ENCODE measurements around the gene IGF2BP3.

GRCh38 chr7:23285657-23286646 is 184.3 kb downstream of the IGF2BP3 start:
- TF ChIP-seq PATZ1 (CRISPR knock-in tag; IDR thresholded peaks at IDR 0.05; ENCODE audit: borderline replicate concordance) (no peak), RARB (CRISPR knock-in tag; IDR thresholded peaks at IDR 0.05) (no peak), BACH2 (CRISPR knock-in tag; IDR thresholded peaks at IDR 0.05; ENCODE audit: borderline replicate concordance) (no peak), TSHZ2 (CRISPR knock-in tag; IDR thresholded peaks at IDR 0.05) (no peak), ESRRG (CRISPR knock-in tag; IDR thresholded peaks at IDR 0.05) (no peak), ARNTL (CRISPR knock-in tag; IDR thresholded peaks at IDR 0.05; ENCODE audit: borderline replicate concordance, low read depth) (no peak), ZNF565 (CRISPR knock-in tag; conservative IDR thresholded peaks at IDR 0.05; ENCODE audit: low read depth) (no peak), ZNF8 (CRISPR knock-in tag; IDR thresholded peaks at IDR 0.05) (no peak)

All from SK-N-SH treated with all-trans-retinoic acid at 6 μM for 48 hours (cell line).